Esophagus squamous epithelium (tissue), 4 donors: ENCODE results near the gene C12orf76.

Source experiments
- CTCF ChIP-seq, 6 experiments: fragments of 450-650 bp in 4 of 6; fragments of 200-600 bp in 2 of 6; sonication (generic) in 2 of 6; IDR thresholded peaks; one replicate each; pipeline ENCODE4 v1.5.1; 2016 to 2019; ENCODE audit warnings: antibody characterized with exemption in 6 of 6, mild to moderate bottlenecking in 4 of 6, moderate library complexity in 4 of 6
- POLR2A ChIP-seq, 4 donors: fragments of 450-650 bp; IDR thresholded peaks; one replicate each; pipeline ENCODE4 v1.6.1; 2017; ENCODE audit warnings: antibody characterized with exemption in 4 of 4, mild to moderate bottlenecking in 4 of 4, moderate library complexity in 3 of 4

- TF ChIP-seq CTCF (IDR thresholded peaks at IDR 0.05), result no peak
- no peak for TF ChIP-seq POLR2A (IDR thresholded peaks at IDR 0.05)
These were observed 35.7 kb downstream of the C12orf76 start for GRCh38 chr12:110012659-110013058.
